A673 (cell line): ENCODE data around the gene KRTAP2-3.

Experiments
- EZH2 ChIP-seq: fragments of 200-600 bp; sonication (generic); IDR thresholded peaks from 2 replicates; pipeline ENCODE4 v1.6.1; 2017; ENCODE audit warnings: borderline replicate concordance, low read depth, mild to moderate bottlenecking, mixed read lengths, antibody characterized with exemption, low read length; ENCODE audit not compliant: poor library complexity, severe bottlenecking
- TF ChIP-seq, protein P1 (sequence below): fragments of 300-800, 200-600 bp; sonication (generic); conservative IDR thresholded peaks from 2 replicates; pipeline ENCODE4 v1.5.1; 2017; ENCODE audit warnings: low read depth, mild to moderate bottlenecking, antibody characterized with exemption, low read length, moderate library complexity, mixed read lengths

GRCh38 chr17:41067281-41067680 is 7.4 kb upstream of the KRTAP2-3 start:
- TF ChIP-seq, protein P1, sequence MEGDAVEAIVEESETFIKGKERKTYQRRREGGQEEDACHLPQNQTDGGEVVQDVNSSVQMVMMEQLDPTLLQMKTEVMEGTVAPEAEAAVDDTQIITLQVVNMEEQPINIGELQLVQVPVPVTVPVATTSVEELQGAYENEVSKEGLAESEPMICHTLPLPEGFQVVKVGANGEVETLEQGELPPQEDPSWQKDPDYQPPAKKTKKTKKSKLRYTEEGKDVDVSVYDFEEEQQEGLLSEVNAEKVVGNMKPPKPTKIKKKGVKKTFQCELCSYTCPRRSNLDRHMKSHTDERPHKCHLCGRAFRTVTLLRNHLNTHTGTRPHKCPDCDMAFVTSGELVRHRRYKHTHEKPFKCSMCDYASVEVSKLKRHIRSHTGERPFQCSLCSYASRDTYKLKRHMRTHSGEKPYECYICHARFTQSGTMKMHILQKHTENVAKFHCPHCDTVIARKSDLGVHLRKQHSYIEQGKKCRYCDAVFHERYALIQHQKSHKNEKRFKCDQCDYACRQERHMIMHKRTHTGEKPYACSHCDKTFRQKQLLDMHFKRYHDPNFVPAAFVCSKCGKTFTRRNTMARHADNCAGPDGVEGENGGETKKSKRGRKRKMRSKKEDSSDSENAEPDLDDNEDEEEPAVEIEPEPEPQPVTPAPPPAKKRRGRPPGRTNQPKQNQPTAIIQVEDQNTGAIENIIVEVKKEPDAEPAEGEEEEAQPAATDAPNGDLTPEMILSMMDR, result no peak
- TF ChIP-seq EZH2, result no peak
